Esophagus mucosa (tissue), 1 donor: ENCODE measurements around the gene TMEM253. TPM values are rescaled to one million over a fixed set of nuclear protein-coding genes. Genes with fewer than 3 reads are reported as not detected.
A peak's percentile ranks its signal among the peaks of the same experiment; 100 is the strongest.

ENCODE experiments used
- ATAC-seq: fragments of 200-7000 bp; cut with Tn5 transposase; one replicate; pipeline ENCODE4 v1.9.1; 2020
- total RNA-seq: library from RNA; stranded (reverse); gene quantifications from one replicate; pipeline ENCODE4 v1.2.4, GENCODE V29; 2023
- donor health status: DM: yes; HTN: yes; CAD: no.

TMEM253 gene
- total RNA-seq, 1 donor from 2014 or later, result 1.6 TPM

DNA sequence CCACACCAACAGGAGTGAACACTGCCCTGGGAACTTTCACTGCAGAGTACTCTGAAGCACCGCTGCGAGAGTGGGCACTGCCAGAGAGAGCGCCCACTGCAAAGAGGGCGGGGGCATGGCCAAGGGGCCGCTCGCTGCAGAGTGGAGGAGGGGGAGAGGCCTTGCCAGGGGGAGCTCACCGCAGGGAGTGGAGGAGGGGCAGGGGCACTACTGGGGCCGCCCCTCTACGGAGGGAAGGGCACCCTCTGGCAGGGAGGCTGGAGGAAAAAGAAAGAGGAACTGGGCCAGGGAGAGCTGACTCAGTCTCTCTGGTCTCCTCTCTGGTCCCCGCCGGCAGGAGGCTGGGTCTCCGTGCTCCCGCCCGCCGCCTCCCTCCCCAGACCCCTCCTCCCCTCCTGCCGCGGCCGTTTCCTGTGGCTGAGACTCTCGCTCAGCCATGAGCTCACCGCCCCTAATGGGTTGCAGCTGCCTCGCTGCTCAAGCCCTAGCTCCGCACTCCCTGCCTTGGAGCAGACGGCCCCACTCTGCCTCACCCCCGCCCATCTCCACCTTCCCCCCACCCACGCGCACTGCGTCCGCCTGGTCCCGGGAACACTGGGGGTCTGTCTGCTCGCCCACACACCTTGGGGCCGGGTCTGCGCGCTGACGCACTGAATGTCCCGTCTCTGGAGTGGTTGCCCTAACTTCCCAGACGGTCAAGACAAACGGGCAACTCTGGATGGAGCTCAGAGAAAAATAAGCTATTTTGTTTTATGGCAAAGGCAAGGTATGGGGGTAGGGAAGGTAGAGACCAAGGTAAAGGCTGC lies 29.4 kb upstream of the TMEM253 start:
- ATAC-seq, result peak; percentile 49

GRCh38 chr14:21072031-21072473 lies 28.8 kb upstream of the TMEM253 start:
- ATAC-seq, result no peak

GRCh38 chr14:21072781-21073339 lies 28.0 kb upstream of the TMEM253 start:
- no peak for ATAC-seq

DNA sequence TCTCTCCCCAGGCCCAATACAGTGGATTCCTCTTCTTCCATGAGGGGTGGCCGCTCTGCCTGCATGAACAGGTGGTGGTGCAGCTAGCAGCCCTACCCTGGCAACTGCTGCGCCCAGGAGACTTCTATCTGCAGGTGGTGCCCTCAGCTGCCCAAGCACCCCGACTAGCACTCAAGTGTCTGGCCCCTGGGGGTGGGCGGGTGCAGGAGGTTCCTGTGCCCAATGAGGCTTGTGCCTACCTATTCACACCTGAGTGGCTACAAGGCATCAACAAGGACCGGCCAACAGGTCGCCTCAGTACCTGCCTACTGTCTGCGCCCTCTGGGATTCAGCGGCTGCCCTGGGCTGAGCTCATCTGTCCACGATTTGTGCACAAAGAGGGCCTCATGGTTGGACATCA lies 26.9 kb upstream of the TMEM253 start:
- no peak for ATAC-seq

GRCh38 chr14:21074398-21075272 lies 26.2 kb upstream of the TMEM253 start:
- no peak for ATAC-seq

GRCh38 chr14:21075719-21076437 lies 25.0 kb upstream of the TMEM253 start:
- no peak for ATAC-seq

DNA sequence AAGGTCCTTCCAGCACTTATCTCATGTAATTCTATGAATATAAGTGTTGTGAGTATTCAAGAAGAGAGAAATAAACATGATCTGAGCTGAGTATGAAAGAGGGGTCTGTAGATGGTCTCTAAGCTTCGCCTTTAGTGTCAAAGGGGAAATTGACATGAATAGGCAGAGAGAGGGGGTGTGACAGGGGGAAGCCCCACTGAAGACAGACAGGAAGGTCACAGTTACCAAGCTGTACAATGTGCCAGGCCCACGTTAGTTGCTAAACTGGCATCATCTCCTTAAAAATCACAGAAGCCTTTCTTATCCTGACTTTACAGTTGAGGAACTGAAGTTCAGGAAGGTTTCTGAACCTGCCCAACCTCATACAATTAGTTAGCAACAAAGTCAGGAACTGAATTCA lies 23.2 kb upstream of the TMEM253 start:
- ATAC-seq, result no peak

GRCh38 chr14:21078287-21078686 lies 22.6 kb upstream of the TMEM253 start:
- ATAC-seq, result no peak

DNA sequence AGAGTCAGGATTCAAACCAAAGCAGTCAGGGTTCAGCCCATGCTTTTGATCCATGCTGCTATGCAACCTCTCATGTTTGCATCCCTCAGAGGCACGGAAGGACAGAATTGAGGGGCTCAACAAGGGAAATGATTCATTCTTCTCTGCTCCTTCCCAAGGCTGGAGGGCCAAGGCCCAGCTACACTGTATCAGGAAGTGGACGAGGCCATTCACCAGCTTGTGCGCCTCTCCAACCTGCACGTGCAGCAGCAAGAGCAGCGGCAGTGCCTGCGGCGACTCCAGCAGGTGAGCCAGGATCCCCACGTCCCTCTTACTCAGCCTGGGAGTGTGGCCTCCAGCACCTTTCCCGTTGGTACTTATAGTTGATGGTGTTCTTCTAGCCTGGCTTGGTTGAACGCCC lies 22.1 kb upstream of the TMEM253 start:
- no peak for ATAC-seq

DNA sequence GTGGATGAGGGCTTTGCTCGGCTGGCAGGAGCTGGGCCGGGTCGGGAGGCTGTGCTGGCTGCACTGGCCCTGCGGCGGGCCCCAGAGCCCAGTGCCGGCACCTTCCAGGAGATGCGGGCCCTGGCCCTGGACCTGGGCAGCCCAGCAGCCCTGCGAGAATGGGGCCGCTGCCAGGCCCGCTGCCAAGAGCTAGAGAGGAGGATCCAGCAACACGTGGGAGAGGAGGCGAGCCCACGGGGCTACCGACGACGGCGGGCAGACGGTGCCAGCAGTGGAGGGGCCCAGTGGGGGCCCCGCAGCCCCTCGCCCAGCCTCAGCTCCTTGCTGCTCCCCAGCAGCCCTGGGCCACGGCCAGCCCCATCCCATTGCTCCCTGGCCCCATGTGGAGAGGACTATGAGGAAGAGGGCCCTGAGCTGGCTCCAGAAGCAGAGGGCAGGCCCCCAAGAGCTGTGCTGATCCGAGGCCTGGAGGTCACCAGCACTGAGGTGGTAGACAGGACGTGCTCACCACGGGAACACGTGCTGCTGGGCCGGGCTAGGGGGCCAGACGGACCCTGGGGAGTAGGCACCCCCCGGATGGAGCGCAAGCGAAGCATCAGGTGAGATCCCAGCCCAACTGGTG lies 19.2 kb upstream of the TMEM253 start:
- ATAC-seq, result no peak

- peak; percentile 10 for ATAC-seq
These were observed 17.1 kb upstream of the TMEM253 start for GRCh38 chr14:21083565-21084325.

- no peak for ATAC-seq
These were observed 16.5 kb upstream of the TMEM253 start for GRCh38 chr14:21084396-21084795.

DNA sequence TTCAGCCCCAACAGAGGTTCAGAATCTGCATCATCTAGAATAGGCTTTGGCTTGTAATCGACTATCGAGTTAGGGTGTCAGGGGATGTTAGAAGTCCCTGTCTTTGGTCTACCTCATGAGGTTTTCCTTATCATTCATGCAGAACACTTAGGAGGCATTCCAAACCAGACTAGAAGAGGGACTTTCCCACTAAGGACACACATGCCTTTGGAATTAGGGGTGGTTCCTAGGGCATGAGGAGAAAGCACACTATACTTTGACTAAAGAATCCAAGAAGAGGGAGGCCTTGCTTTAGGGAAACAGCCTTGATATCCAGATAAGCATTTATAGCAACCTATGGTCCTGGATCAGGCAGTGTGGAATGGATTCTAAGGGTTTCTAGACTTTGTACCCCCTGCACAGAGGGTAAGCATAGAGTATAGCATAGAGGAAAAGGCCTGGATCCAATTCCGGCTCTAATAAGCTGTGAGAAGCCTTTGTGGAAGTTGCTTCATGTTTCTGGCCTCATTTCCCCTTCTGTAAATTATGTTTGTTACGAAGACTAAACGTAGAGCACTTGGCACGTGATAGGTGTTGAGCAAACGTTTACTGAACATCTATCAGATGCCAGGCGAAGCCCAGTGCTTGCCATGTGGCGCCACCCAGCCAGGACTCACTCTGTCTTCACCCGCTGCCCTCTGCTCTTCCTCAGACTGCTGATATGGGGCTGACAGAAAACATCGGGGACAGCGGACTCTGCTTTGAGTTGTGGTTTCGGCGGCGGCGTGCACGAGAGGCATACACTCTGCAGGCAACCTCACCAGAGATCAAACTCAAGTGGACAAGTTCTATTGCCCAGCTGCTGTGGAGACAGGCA lies 15.6 kb upstream of the TMEM253 start:
- no peak for ATAC-seq

GRCh38 chr14:21086908-21087293 lies 14.0 kb upstream of the TMEM253 start:
- ATAC-seq, result no peak

- peak; percentile 22 for ATAC-seq
These were observed 13.4 kb upstream of the TMEM253 start for GRCh38 chr14:21087294-21088091.

GRCh38 chr14:21088687-21089086 lies 12.2 kb upstream of the TMEM253 start:
- no peak for ATAC-seq

DNA sequence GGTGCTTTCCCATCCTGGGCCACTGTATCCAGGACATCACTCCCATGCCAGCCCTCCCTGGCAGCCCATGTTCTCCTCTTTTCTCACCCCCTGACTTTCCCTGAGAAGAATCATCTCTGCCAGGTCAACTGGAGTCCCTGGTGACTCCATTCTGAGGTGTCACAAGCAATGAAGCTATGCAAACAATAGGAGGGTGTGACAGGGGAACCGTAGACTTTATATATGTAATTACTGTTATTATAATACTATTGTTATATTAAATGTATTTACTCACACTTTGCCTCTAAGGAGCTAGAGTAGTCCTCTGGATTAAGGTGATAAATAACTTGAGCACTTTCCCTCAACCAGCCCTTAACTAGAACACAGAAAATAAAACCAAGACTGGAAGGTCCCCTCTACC lies 11.6 kb upstream of the TMEM253 start:
- ATAC-seq, result no peak

- ATAC-seq, result no peak
These were observed 11.0 kb upstream of the TMEM253 start for GRCh38 chr14:21089877-21090193.

DNA sequence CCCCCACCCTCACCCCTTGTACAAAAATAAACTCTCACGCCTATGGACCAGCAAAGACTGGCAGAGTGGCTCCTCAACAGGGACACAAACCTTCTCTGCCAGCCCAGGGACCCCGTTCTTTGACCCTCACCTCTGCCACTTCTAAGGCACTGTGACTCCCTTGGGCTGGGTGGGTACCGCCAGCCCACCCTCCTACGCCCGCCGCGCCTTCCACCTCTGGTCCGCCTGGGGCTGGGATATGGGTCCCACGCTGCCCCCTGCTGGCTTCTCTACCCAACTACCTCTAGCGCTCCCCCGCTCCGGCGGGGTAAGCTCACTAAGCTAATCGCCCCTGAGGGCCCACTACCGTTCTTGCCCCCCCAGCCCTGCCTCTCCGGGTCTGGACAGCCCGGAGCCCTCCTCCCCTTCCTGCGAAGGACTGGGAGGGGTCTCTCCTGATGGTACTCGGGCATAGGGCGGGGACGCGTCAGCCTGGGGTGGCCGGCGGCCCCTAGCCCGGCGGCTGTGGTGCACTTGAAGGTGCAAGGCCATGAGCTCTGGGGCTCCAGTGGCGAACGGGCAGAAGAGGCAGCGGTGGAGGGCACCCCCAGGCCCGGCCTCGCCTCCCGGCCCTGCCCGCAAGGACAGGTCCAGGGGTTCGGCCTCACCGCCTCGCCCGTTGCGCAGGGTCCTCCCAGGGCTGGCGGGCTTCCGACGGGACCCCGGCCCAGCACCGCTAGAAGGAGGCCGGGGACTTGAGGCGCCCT lies 10.5 kb upstream of the TMEM253 start:
- ATAC-seq, result no peak
